Keratinocyte (primary cell): Measurements from ENCODE around the gene ABCA7. TPM values are rescaled to one million over a fixed set of nuclear protein-coding genes. Genes with fewer than 3 reads are reported as not detected.

Experiments
- DNase-seq: peaks from one replicate; pipeline ENCODE4 v3.0.0-alpha.2; 2011; ENCODE audit warnings: low read depth, missing footprints, low spot score
- FAIRE-seq: peaks from 2 replicates; lab custom pipeline; 2011; peaks lifted over from hg19 to GRCh38; lab: Jason Lieb, UNC
- H2AFZ ChIP-seq: 2 replicates; pipeline ENCODE4 v1.6.0; 2012; ENCODE audit warnings: low read length, control low read depth, inconsistent platforms; ENCODE audit not compliant: control insufficient read depth
- H3K27ac ChIP-seq: 2 replicates; pipeline ENCODE4 v1.5.1; 2011; ENCODE audit warnings: low read length; ENCODE audit not compliant: control insufficient read depth, insufficient read depth
- H3K27me3 ChIP-seq: 3 replicates; pipeline ENCODE4 v1.6.0; 2011; ENCODE audit warnings: low read length; ENCODE audit not compliant: control insufficient read depth, insufficient read depth; ENCODE audit errors: extremely low read depth
- H3K36me3 ChIP-seq, 2 experiments: 2 replicates in 1 of 2; 3 replicates in 1 of 2; pipeline ENCODE4 v1.5.1; 2011; ENCODE audit warnings: low read length in 2 of 2, mild to moderate bottlenecking in 1 of 2; ENCODE audit not compliant: control insufficient read depth in 2 of 2, insufficient read depth in 2 of 2; ENCODE audit errors: extremely low read depth in 1 of 2
- H3K4me1 ChIP-seq: 3 replicates; pipeline ENCODE4 v1.5.1; 2011; ENCODE audit warnings: low read length; ENCODE audit not compliant: control insufficient read depth, insufficient read depth; ENCODE audit errors: extremely low read depth
- H3K4me2 ChIP-seq: 3 replicates; pipeline ENCODE4 v1.6.0; 2011; ENCODE audit warnings: low read depth, low read length; ENCODE audit not compliant: control insufficient read depth, insufficient read depth; ENCODE audit errors: extremely low read depth
- H3K4me3 ChIP-seq, 3 experiments: fragments of 200-600 bp in 1 of 3; sonication (generic) in 1 of 3; 2 replicates in 2 of 3; 3 replicates in 1 of 3; pipeline ENCODE4 v1.5.1; 2011 to 2016; ENCODE audit warnings: low read length in 3 of 3, mild to moderate bottlenecking in 3 of 3, control low read depth in 2 of 3, inconsistent platforms in 1 of 3, low read depth in 1 of 3, mixed read lengths in 1 of 3, mixed run types in 1 of 3, moderate library complexity in 1 of 3; ENCODE audit not compliant: control insufficient read depth in 2 of 3, insufficient read depth in 2 of 3; ENCODE audit errors: extremely low read depth in 1 of 3
- H3K79me2 ChIP-seq: 2 replicates; pipeline ENCODE4 v1.6.0; 2012; ENCODE audit warnings: low read length; ENCODE audit not compliant: control insufficient read depth, insufficient read depth
- H3K9ac ChIP-seq: 3 replicates; pipeline ENCODE4 v1.6.0; 2011; ENCODE audit warnings: low read length; ENCODE audit not compliant: control insufficient read depth, insufficient read depth; ENCODE audit errors: extremely low read depth
- H3K9me1 ChIP-seq: 3 replicates; pipeline ENCODE4 v1.6.0; 2011; ENCODE audit warnings: low read length; ENCODE audit not compliant: control insufficient read depth, insufficient read depth; ENCODE audit errors: extremely low read depth
- H3K9me3 ChIP-seq: 2 replicates; pipeline ENCODE4 v1.5.1; 2012; ENCODE audit warnings: low read depth, low read length; ENCODE audit not compliant: control insufficient read depth
- H4K20me1 ChIP-seq: 3 replicates; pipeline ENCODE4 v1.6.0; 2011; ENCODE audit warnings: low read length; ENCODE audit not compliant: control insufficient read depth, insufficient read depth; ENCODE audit errors: extremely low read depth
- CTCF ChIP-seq, 3 experiments: IDR thresholded peaks in 1 of 3; conservative IDR thresholded peaks in 1 of 3; optimal IDR thresholded peaks in 1 of 3; 2 replicates in 2 of 3; 3 replicates in 1 of 3; pipeline versions ENCODE3 to v1.5.1; 2011; ENCODE audit warnings: low read length in 3 of 3, mild to moderate bottlenecking in 3 of 3, moderate library complexity in 2 of 3, control low read depth in 1 of 3, inconsistent platforms in 1 of 3; ENCODE audit not compliant: insufficient read depth in 2 of 3; ENCODE audit errors: extremely low read depth in 1 of 3
- EZH2 ChIP-seq: IDR thresholded peaks from one replicate; pipeline ENCODE4 v1.6.1; 2012; ENCODE audit warnings: inconsistent platforms, mild to moderate bottlenecking, low read length, moderate library complexity
- dilution Hi-C: fragments of 300-500 bp; cut with MboI; formaldehyde crosslinking; loops from one replicate; pipeline ENCODE4 v1.7.0; 2020; ENCODE audit warnings: low sequenced_read_pairs; ENCODE audit not compliant: extremely low pct_ligation_motif_present
- polyA plus RNA-seq, 5 experiments: library from polyadenylated mRNA; depleted of rRNA in 3 of 5; stranded (reverse) in 3 of 5; stranded (forward) in 1 of 5; unstranded in 1 of 5; fragments of >200 nt; gene quantifications; 1 replicate in 1 of 5; 2 replicates in 3 of 5; 3 replicates in 1 of 5; pipeline versions ENCODE4 v1.2.1 to v1.2.3, GENCODE V29; 2011 to 2012; ENCODE audit warnings: missing spikeins in 2 of 5, low read depth in 1 of 5, low replicate concordance in 1 of 5

Gene ABCA7
- polyA plus RNA-seq, 1 donor (not counting 4 experiments of a cell fraction or from before 2014, with no cell fraction given) = 7.4 TPM

GRCh38 chr19:995051-995827 lies 44.7 kb upstream of the ABCA7 start:
- FAIRE-seq (no peak), DNase-seq (no peak)
- H3K79me2 ChIP-seq = no peaks in the 10 kb centered on the region
- no peaks in the 10 kb centered on the region for H3K9me3 ChIP-seq
- TF ChIP-seq EZH2 = no peak
- no peak for TF ChIP-seq CTCF (optimal IDR thresholded peaks at IDR 0.05 in 1 of 3, IDR thresholded peaks at IDR 0.05 in 1 of 3, conservative IDR thresholded peaks at IDR 0.05 in 1 of 3; ENCODE audit: extremely low read depth in 1 of 3, insufficient read depth in 2 of 3, low read length in 3 of 3)
- H3K27me3 ChIP-seq = peaks cover 38% of the 10 kb centered on the region
- H3K27ac ChIP-seq = no peak overlapping the region
- H3K4me2 ChIP-seq = no peak overlapping the region
- no peaks in the 10 kb centered on the region for H3K9me1 ChIP-seq
- H2AFZ ChIP-seq = no peak overlapping the region
- H3K9ac ChIP-seq = no peak overlapping the region
- peaks cover 12% of the 10 kb centered on the region for H3K4me1 ChIP-seq
- H3K4me3 ChIP-seq = no peak overlapping the region
- dilution Hi-C loops = no loop called here
- peaks cover 14 to 20% of the 10 kb centered on the region in 2 experiments for H3K36me3 ChIP-seq
- peaks cover 3% of the 10 kb centered on the region for H4K20me1 ChIP-seq

- FAIRE-seq (peak; percentile 36), DNase-seq (no peak)
- no peak overlapping the region for H3K27ac ChIP-seq
- no peak for TF ChIP-seq CTCF (optimal IDR thresholded peaks at IDR 0.05 in 1 of 3, IDR thresholded peaks at IDR 0.05 in 1 of 3, conservative IDR thresholded peaks at IDR 0.05 in 1 of 3; ENCODE audit: extremely low read depth in 1 of 3, insufficient read depth in 2 of 3, low read length in 3 of 3)
- TF ChIP-seq EZH2 = no peak
- H3K9me3 ChIP-seq = no peaks in the 10 kb centered on the region
- H4K20me1 ChIP-seq = peaks cover 3% of the 10 kb centered on the region
- H2AFZ ChIP-seq = no peak overlapping the region
- H3K9ac ChIP-seq = peak overlapping the region; percentile 54
- no peaks in the 10 kb centered on the region for H3K9me1 ChIP-seq
- peak overlapping the region; percentile 78 for H3K4me2 ChIP-seq
- H3K27me3 ChIP-seq = peaks cover 44% of the 10 kb centered on the region
- H3K4me3 ChIP-seq = peak overlapping the region; percentile 2 to 56 (median 29)
- H3K4me1 ChIP-seq = peaks cover 12% of the 10 kb centered on the region
- dilution Hi-C loops = no loop called here
- H3K36me3 ChIP-seq = peaks cover 8 to 16% of the 10 kb centered on the region in 2 experiments
- no peaks in the 10 kb centered on the region for H3K79me2 ChIP-seq
These were observed 43.7 kb upstream of the ABCA7 start for GRCh38 chr19:996051-996838.
